H1 (cell line): ENCODE data around the gene SSNA1. TPM values are rescaled to one million over a fixed set of nuclear protein-coding genes. Genes with fewer than 3 reads are reported as not detected.

Source experiments
- CEBPB ChIP-seq: IDR thresholded peaks from 2 replicates; pipeline ENCODE4 v1.6.1; 2012; ENCODE audit warnings: low read depth, low read length
- CTBP2 ChIP-seq: IDR thresholded peaks from 2 replicates; pipeline ENCODE4 v1.7.0; 2011; ENCODE audit warnings: borderline replicate concordance, mild to moderate bottlenecking, moderate library complexity, mixed read lengths, low read length; ENCODE audit not compliant: insufficient read depth, insufficient read length
- EGR1 ChIP-seq: IDR thresholded peaks from 2 replicates; pipeline ENCODE4 v1.6.1; 2011; ENCODE audit warnings: low read depth, low read length, borderline replicate concordance
- EP300 ChIP-seq, 2 experiments: IDR thresholded peaks; 1 replicate in 1 of 2; 2 replicates in 1 of 2; pipeline ENCODE4 v1.6.1; 2011 to 2012; ENCODE audit warnings: low read depth in 2 of 2, low read length in 2 of 2, mild to moderate bottlenecking in 2 of 2, borderline replicate concordance in 1 of 2, inconsistent platforms in 1 of 2, moderate library complexity in 1 of 2
- GTF2F1 ChIP-seq: IDR thresholded peaks from 2 replicates; pipeline ENCODE4 v1.6.1; 2012; ENCODE audit warnings: low read depth, low read length, improper control_type of control experiment, borderline replicate concordance
- HDAC2 ChIP-seq, 2 experiments: fragments of 300-600 bp in 1 of 2; sonication (generic) in 1 of 2; IDR thresholded peaks; 2 replicates each; pipeline ENCODE4 v1.6.1; 2011 to 2012; ENCODE audit warnings: low read depth in 2 of 2, low read length in 2 of 2, mild to moderate bottlenecking in 2 of 2, moderate library complexity in 2 of 2, borderline replicate concordance in 1 of 2, inconsistent platforms in 1 of 2
- JUN ChIP-seq: IDR thresholded peaks from 2 replicates; pipeline ENCODE4 v1.6.1; 2011; ENCODE audit warnings: low read depth, mild to moderate bottlenecking, improper control_type of control experiment, low read length
- KDM1A ChIP-seq: fragments of 200-600, 300-600 bp; sonication (generic); IDR thresholded peaks from 2 replicates; pipeline ENCODE4 v1.7.1; 2016; ENCODE audit warnings: mild to moderate bottlenecking, low read length, borderline replicate concordance
- KDM4A ChIP-seq: IDR thresholded peaks from one replicate; pipeline ENCODE4 v1.7.1; 2012; ENCODE audit warnings: low read depth, mild to moderate bottlenecking, moderate library complexity, low read length, inconsistent platforms; ENCODE audit not compliant: severe bottlenecking
- POLR2AphosphoS5 ChIP-seq: IDR thresholded peaks from 2 replicates; pipeline ENCODE4 v1.6.1; 2011; ENCODE audit warnings: low read depth, low read length
- RAD21 ChIP-seq, 2 experiments: IDR thresholded peaks in 1 of 2; conservative IDR thresholded peaks in 1 of 2; 2 replicates each; pipeline ENCODE4 v1.6.1; 2011; ENCODE audit warnings: low read depth in 2 of 2, low read length in 2 of 2, improper control_type of control experiment in 1 of 2, inconsistent platforms in 1 of 2, mild to moderate bottlenecking in 1 of 2, moderate library complexity in 1 of 2
- RBBP5 ChIP-seq: IDR thresholded peaks from 2 replicates; pipeline ENCODE4 v1.7.1; 2012; ENCODE audit warnings: low read depth, mild to moderate bottlenecking, inconsistent platforms, low read length, moderate library complexity, borderline replicate concordance
- RFX5 ChIP-seq: IDR thresholded peaks from 2 replicates; pipeline ENCODE4 v1.6.1; 2011; ENCODE audit warnings: low read depth, low read length, improper control_type of control experiment, borderline replicate concordance
- RXRA ChIP-seq: IDR thresholded peaks from 2 replicates; pipeline ENCODE4 v1.6.1; 2011; ENCODE audit warnings: low read depth, mild to moderate bottlenecking, low read length, moderate library complexity; ENCODE audit not compliant: insufficient read depth
- SAP30 ChIP-seq: fragments of 300-600 bp; sonication (generic); IDR thresholded peaks from 2 replicates; pipeline ENCODE4 v1.7.1; 2012; ENCODE audit warnings: low read length, moderate library complexity, mild to moderate bottlenecking, inconsistent platforms; ENCODE audit not compliant: insufficient read depth, insufficient replicate concordance
- SIRT6 ChIP-seq: IDR thresholded peaks from one replicate; pipeline ENCODE4 v1.7.1; 2012; ENCODE audit warnings: low read length, inconsistent platforms
- SP1 ChIP-seq: IDR thresholded peaks from 2 replicates; pipeline ENCODE4 v1.6.1; 2011; ENCODE audit warnings: low read depth, low read length
- TBP ChIP-seq: IDR thresholded peaks from 2 replicates; pipeline ENCODE4 v1.6.1; 2011; ENCODE audit warnings: low read depth, low read length, improper control_type of control experiment
- polyA plus RNA-seq, 7 experiments: library from polyadenylated mRNA; depleted of rRNA in 3 of 7; stranded (reverse) in 5 of 7; unstranded in 2 of 7; fragments of >200 nt in 5 of 7; fragments of 200-250 nt in 2 of 7; gene quantifications; 1 replicate in 5 of 7; 2 replicates in 1 of 7; 4 replicates in 1 of 7; pipeline versions ENCODE4 v1.2.1 to v1.2.3, GENCODE V29; 2011 to 2013; ENCODE audit warnings: missing spikeins in 2 of 7, mixed read lengths in 2 of 7
- total RNA-seq: library from RNA; stranded (reverse); fragmentation: NEBNext Ultra II Directional; extraction: Animal tissue kit (Norgen Biotek cat#: 25700); gene quantifications from 2 replicates; pipeline ENCODE4 v1.2.1, GENCODE V29; 2021
- TF ChIP-seq, protein P1 (sequence below): IDR thresholded peaks from 2 replicates; pipeline ENCODE4 v1.6.1; 2012; ENCODE audit warnings: low read length, inconsistent platforms
- TF ChIP-seq, protein P2 (sequence below): IDR thresholded peaks from 2 replicates; pipeline ENCODE4 v1.6.1; 2011; ENCODE audit warnings: low read depth, mild to moderate bottlenecking, low read length; ENCODE audit not compliant: insufficient read depth

The SSNA1 gene
- total and polyA plus RNA-seq, 2 of the 8 experiments (the other 6 are each of a cell fraction or from before 2014, with no cell fraction given) = 87.3 to 157 TPM

DNA sequence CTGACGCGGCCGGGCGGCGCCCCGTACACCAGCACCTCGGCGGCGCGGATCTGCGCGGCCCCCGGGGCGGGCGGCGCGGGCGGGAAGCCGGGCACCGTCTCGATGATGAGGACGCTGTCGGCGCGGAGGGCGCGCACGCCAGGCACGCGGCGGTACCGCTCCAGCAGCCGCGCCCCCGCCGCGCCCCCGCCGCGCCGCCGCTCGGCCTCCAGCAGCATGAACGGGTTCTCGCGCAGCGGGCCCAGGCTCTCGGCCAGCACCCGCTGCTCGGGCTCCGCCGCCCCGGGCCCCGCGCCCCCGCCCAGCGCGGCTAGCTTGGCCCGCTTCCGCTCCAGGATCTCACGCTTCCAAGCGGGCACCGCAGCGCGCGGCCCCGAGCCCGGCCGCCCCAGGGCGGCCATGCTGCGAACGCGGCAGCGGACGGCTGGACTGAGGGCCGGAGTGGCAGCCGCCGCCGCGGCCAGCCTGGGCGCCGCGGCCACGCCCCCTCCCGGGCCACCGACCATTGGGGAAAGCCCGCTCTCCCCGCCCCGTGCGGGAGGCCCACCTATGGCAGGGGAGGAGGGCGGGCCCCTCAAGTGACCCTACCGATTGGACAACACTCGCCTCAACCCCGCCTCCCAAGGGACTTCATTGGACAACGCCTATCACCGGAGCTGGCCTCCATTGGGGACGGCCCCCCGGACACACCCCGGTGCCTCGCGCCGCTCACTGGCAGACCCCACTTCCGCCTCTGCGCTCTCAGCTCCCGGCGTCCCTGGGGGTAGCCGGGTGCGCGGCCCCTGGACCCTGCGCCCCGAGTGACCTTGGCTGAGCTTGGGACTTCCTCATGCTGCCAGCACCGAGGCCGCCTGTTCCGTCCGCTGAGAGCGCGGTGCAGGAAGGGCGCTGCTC lies 12.1 kb downstream of the SSNA1 start, which contains the start of gene TPRN (continued):
- TF ChIP-seq GTF2F1 (peak; percentile 74; the same call in 1 of the 2 replicates), SP1 (peak; percentile 96), KDM4A (peak; percentile 22), EGR1 (0 out of 2 replicates have a peak, but pooled peaks have one; percentile 12), RFX5 (no peak), SAP30 (no peak), TBP (peak; percentile 91), CTBP2 (no peak), HDAC2 (IDR thresholded peaks at IDR 0.05; ENCODE audit: borderline replicate concordance in 1 of 2, low read depth in 2 of 2, low read length in 2 of 2) (no peak), RBBP5 (no peak; the same call in 1 of the 2 replicates), EP300 (IDR thresholded peaks at IDR 0.05; ENCODE audit: borderline replicate concordance in 1 of 2, low read depth in 2 of 2, low read length in 2 of 2) (no peak), KDM1A (no peak), RAD21 (IDR thresholded peaks at IDR 0.05 in 1 of 2, conservative IDR thresholded peaks at IDR 0.05 in 1 of 2; ENCODE audit: low read depth in 2 of 2, low read length in 2 of 2) (no peak), CEBPB (no peak), POLR2AphosphoS5 (peak; percentile 35), JUN (no peak), RXRA (no peak), SIRT6 (no peak)
- TF ChIP-seq, protein P1, sequence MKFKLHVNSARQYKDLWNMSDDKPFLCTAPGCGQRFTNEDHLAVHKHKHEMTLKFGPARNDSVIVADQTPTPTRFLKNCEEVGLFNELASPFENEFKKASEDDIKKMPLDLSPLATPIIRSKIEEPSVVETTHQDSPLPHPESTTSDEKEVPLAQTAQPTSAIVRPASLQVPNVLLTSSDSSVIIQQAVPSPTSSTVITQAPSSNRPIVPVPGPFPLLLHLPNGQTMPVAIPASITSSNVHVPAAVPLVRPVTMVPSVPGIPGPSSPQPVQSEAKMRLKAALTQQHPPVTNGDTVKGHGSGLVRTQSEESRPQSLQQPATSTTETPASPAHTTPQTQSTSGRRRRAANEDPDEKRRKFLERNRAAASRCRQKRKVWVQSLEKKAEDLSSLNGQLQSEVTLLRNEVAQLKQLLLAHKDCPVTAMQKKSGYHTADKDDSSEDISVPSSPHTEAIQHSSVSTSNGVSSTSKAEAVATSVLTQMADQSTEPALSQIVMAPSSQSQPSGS = no peak
- TF ChIP-seq, protein P2, sequence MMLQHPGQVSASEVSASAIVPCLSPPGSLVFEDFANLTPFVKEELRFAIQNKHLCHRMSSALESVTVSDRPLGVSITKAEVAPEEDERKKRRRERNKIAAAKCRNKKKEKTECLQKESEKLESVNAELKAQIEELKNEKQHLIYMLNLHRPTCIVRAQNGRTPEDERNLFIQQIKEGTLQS = no peak
